MM.1S (cell line): ENCODE results near the gene WWC2.

Source experiments
- DNase-seq: peaks from one replicate; pipeline ENCODE4 v3.0.0-alpha.2; 2015
- H2AFZ ChIP-seq: fragments of 300-600 bp; sonication (generic); 2 replicates; pipeline ENCODE4 v1.6.0; 2016; ENCODE audit warnings: antibody characterized with exemption, low read length
- H3F3A ChIP-seq: fragments of 300-600 bp; sonication (generic); 2 replicates; pipeline ENCODE4 v1.6.1; 2016; ENCODE audit warnings: mild to moderate bottlenecking, antibody characterized with exemption, low read length, moderate library complexity, mixed read lengths; ENCODE audit not compliant: insufficient read depth
- H3K27ac ChIP-seq: fragments of 300-600 bp; sonication (generic); 2 replicates; pipeline ENCODE4 v1.5.1; 2016; ENCODE audit warnings: mild to moderate bottlenecking, low read length
- H3K27me3 ChIP-seq: fragments of 300-600 bp; sonication (generic); replicated peaks from 2 replicates; pipeline ENCODE4 v1.6.0; 2016; ENCODE audit warnings: low read length; ENCODE audit not compliant: insufficient read depth
- H3K36me3 ChIP-seq: fragments of 300-600 bp; sonication (generic); replicated peaks from 2 replicates; pipeline ENCODE4 v1.6.1; 2016; ENCODE audit warnings: mild to moderate bottlenecking, low read length, mixed read lengths; ENCODE audit not compliant: insufficient read depth
- H3K4me1 ChIP-seq: fragments of 300-600 bp; sonication (generic); 2 replicates; pipeline ENCODE4 v1.6.1; 2016; ENCODE audit warnings: low read length, mixed read lengths
- H3K4me2 ChIP-seq: fragments of 300-600 bp; sonication (generic); 2 replicates; pipeline ENCODE4 v1.6.0; 2016; ENCODE audit warnings: low read depth, low read length
- H3K4me3 ChIP-seq: fragments of 300-600 bp; sonication (generic); 2 replicates; pipeline ENCODE4 v1.5.1; 2016; ENCODE audit warnings: low read length, mixed read lengths
- H3K79me2 ChIP-seq: fragments of 300-600 bp; sonication (generic); 2 replicates; pipeline ENCODE4 v1.6.1; 2016; ENCODE audit warnings: mixed run types, low read length, mixed read lengths
- H3K9ac ChIP-seq: fragments of 300-600 bp; sonication (generic); 2 replicates; pipeline ENCODE4 v1.6.1; 2016; ENCODE audit warnings: low read length, mixed read lengths
- H3K9me2 ChIP-seq: fragments of 300-600 bp; sonication (generic); replicated peaks from 2 replicates; pipeline ENCODE4 v1.6.1; 2016; ENCODE audit warnings: mild to moderate bottlenecking, low read length, mixed read lengths; ENCODE audit not compliant: insufficient read depth
- H3K9me3 ChIP-seq: fragments of 300-600 bp; sonication (generic); replicated peaks from 2 replicates; pipeline ENCODE4 v1.6.1; 2016; ENCODE audit warnings: mild to moderate bottlenecking, low read length, mixed read lengths; ENCODE audit not compliant: insufficient read depth
- H4K20me1 ChIP-seq: fragments of 300-600 bp; sonication (generic); 2 replicates; pipeline ENCODE4 v1.6.1; 2016; ENCODE audit warnings: mild to moderate bottlenecking, low read length, moderate library complexity, mixed read lengths; ENCODE audit not compliant: insufficient read depth
- EZH2 ChIP-seq: fragments of 300-600 bp; sonication (generic); optimal IDR thresholded peaks from 2 replicates; pipeline ENCODE3; 2017; ENCODE audit warnings: low read depth, mild to moderate bottlenecking, antibody characterized with exemption, low read length, mixed read lengths
- EZH2phosphoT487 ChIP-seq: fragments of 300-600 bp; sonication (generic); IDR thresholded peaks from 2 replicates; pipeline ENCODE4 v1.6.1; 2018; ENCODE audit warnings: antibody characterized with exemption, low read length
- TF ChIP-seq, protein P1 (sequence below): fragments of 300-600 bp; sonication (generic); IDR thresholded peaks from 2 replicates; pipeline ENCODE4 v1.5.1; 2016; ENCODE audit warnings: antibody characterized with exemption, low read length, mixed read lengths

WWC2 gene

DNA sequence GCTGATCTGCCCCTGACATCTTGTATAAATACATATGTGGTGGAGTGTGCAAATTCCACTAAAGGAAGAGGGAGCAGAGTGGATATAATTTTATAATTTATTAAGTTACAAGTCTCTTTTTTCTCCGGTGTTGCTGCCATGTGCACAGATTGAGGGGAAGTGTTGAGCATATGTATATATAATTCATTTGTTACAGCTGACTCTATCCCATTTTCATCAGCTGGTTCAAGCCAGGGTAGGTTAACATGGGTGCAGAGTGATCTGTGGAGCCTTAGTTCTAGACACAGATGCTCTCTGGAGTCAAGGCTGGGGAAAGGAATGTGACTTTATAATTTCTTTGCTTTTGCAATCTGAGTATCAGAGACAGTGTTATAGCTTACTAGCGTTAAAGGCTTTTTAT is 103.5 kb downstream of the WWC2 start:
- Histone ChIP-seq H3K36me3 (no peaks in the 10 kb centered on the region), H3K79me2 (no peaks in the 10 kb centered on the region), H3K27me3 (no peaks in the 10 kb centered on the region), H3K4me3 (no peak overlapping the region), H3K4me1 (no peaks in the 10 kb centered on the region), H3K27ac (no peak overlapping the region), H3K9me3 (no peaks in the 10 kb centered on the region), H3K4me2 (no peak overlapping the region), H3F3A (no peaks in the 10 kb centered on the region), H2AFZ (no peak overlapping the region), H4K20me1 (no peaks in the 10 kb centered on the region), H3K9ac (no peak overlapping the region), H3K9me2 (no peaks in the 10 kb centered on the region)
- no peak for TF ChIP-seq EZH2phosphoT487
- no peak for TF ChIP-seq EZH2
- TF ChIP-seq, protein P1, sequence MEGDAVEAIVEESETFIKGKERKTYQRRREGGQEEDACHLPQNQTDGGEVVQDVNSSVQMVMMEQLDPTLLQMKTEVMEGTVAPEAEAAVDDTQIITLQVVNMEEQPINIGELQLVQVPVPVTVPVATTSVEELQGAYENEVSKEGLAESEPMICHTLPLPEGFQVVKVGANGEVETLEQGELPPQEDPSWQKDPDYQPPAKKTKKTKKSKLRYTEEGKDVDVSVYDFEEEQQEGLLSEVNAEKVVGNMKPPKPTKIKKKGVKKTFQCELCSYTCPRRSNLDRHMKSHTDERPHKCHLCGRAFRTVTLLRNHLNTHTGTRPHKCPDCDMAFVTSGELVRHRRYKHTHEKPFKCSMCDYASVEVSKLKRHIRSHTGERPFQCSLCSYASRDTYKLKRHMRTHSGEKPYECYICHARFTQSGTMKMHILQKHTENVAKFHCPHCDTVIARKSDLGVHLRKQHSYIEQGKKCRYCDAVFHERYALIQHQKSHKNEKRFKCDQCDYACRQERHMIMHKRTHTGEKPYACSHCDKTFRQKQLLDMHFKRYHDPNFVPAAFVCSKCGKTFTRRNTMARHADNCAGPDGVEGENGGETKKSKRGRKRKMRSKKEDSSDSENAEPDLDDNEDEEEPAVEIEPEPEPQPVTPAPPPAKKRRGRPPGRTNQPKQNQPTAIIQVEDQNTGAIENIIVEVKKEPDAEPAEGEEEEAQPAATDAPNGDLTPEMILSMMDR = no peak
- DNase-seq = no peak

GRCh38 chr4:183204793-183205192 is 105.7 kb downstream of the WWC2 start:
- Histone ChIP-seq H3K79me2 (no peaks in the 10 kb centered on the region), H4K20me1 (no peaks in the 10 kb centered on the region), H3K27me3 (no peaks in the 10 kb centered on the region), H3K27ac (no peak overlapping the region), H3K4me2 (no peak overlapping the region), H3K9me2 (no peaks in the 10 kb centered on the region), H3K9ac (no peak overlapping the region), H2AFZ (no peak overlapping the region), H3K4me3 (no peak overlapping the region), H3K4me1 (no peaks in the 10 kb centered on the region), H3F3A (no peaks in the 10 kb centered on the region), H3K9me3 (no peaks in the 10 kb centered on the region), H3K36me3 (no peaks in the 10 kb centered on the region)
- no peak for DNase-seq
- TF ChIP-seq EZH2 = no peak
- TF ChIP-seq, protein P1 = no peak
- TF ChIP-seq EZH2phosphoT487 = no peak

DNA sequence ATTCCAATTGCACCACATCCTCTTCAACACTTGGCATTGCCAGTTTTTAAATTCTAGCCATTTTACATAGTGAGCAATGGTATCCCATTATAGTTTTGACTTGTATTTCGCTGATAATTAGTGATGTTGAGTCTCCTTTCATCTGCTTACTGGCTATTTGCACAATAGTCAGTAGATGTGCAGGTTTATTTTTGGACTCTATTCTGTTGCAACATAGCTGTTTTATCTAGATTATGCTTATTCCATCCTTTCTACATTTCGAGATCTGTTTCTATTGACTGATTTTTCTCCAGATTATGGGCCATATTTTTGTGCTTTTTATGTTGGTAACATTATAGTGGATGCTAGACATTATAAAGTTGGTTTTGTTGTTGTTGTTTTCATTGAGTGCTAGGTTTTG is 106.1 kb downstream of the WWC2 start:
- H3K4me1 ChIP-seq = no peaks in the 10 kb centered on the region
- no peaks in the 10 kb centered on the region for H4K20me1 ChIP-seq
- no peaks in the 10 kb centered on the region for H3K36me3 ChIP-seq
- H3K27me3 ChIP-seq = no peaks in the 10 kb centered on the region
- H3K9me3 ChIP-seq = no peaks in the 10 kb centered on the region
- H3K79me2 ChIP-seq = no peaks in the 10 kb centered on the region
- H3K4me3 ChIP-seq = no peak overlapping the region
- H3K4me2 ChIP-seq = no peak overlapping the region
- no peak overlapping the region for H2AFZ ChIP-seq
- DNase-seq = no peak
- H3K9ac ChIP-seq = no peak overlapping the region
- no peak for TF ChIP-seq EZH2phosphoT487
- TF ChIP-seq, protein P1 = no peak
- TF ChIP-seq EZH2 = no peak
- no peaks in the 10 kb centered on the region for H3F3A ChIP-seq
- H3K9me2 ChIP-seq = no peaks in the 10 kb centered on the region
- H3K27ac ChIP-seq = no peak overlapping the region
